ENCODE measurements around the gene CTNND2. TPM values are rescaled to one million over a fixed set of nuclear protein-coding genes. Genes with fewer than 3 reads are reported as not detected.

Gene CTNND2
- total and polyA plus RNA-seq, 5 donors from 2014 or later, result not detected

- H3K4me1 Mint-ChIP-seq, result peaks cover 0 to 2% (median 0%) of the 10 kb centered on the region in 4 donors
- no peaks in the 10 kb centered on the region for H3K27me3 ChIP-seq (ENCODE audit: control insufficient read depth, insufficient read depth, low read length)
- no peaks in the 10 kb centered on the region for H3K36me3 Mint-ChIP-seq
- no peak overlapping the region for H3K4me3 Mint-ChIP-seq
- no peaks in the 10 kb centered on the region for H3K27me3 Mint-ChIP-seq
- DNase-seq, result no peak
- H3K27ac ChIP-seq (ENCODE audit: insufficient read depth, low read length, poor library complexity, severe bottlenecking), result no peak overlapping the region
- H3K27ac Mint-ChIP-seq, result no peak overlapping the region
- no peaks in the 10 kb centered on the region for H3K9me3 Mint-ChIP-seq
- H3K4me1 ChIP-seq (ENCODE audit: control insufficient read depth, insufficient read depth, low read length, poor library complexity, severe bottlenecking), result no peaks in the 10 kb centered on the region
- ATAC-seq (ENCODE audit: low read depth in 2 of 2), result no peak
- H3K4me3 ChIP-seq (ENCODE audit: low read depth, low read length), result no peak overlapping the region
- no peaks in the 10 kb centered on the region for H3K9me3 ChIP-seq (ENCODE audit: control insufficient read depth in 2 of 2, low read length in 2 of 2)
- no peaks in the 10 kb centered on the region for H3K36me3 ChIP-seq (ENCODE audit: control insufficient read depth, insufficient read depth, low read length)
Observed at GRCh38 chr5:11164531-11165294, 739.5 kb downstream of the CTNND2 start.

GRCh38 chr5:11157132-11157531, 747.1 kb downstream of the CTNND2 start:
- no peaks in the 10 kb centered on the region for H3K36me3 Mint-ChIP-seq
- Histone ChIP-seq H3K4me3 (ENCODE audit: low read depth, low read length) (no peak overlapping the region), H3K9me3 (ENCODE audit: control insufficient read depth in 2 of 2, low read length in 2 of 2) (no peaks in the 10 kb centered on the region), H3K27ac (ENCODE audit: insufficient read depth, low read length, poor library complexity, severe bottlenecking) (no peak overlapping the region), H3K4me1 (ENCODE audit: control insufficient read depth, insufficient read depth, low read length, poor library complexity, severe bottlenecking) (no peaks in the 10 kb centered on the region), H3K36me3 (ENCODE audit: control insufficient read depth, insufficient read depth, low read length) (no peaks in the 10 kb centered on the region), H3K27me3 (ENCODE audit: control insufficient read depth, insufficient read depth, low read length) (no peaks in the 10 kb centered on the region)
- DNase-seq (no peak), ATAC-seq (ENCODE audit: low read depth in 2 of 2) (no peak)
- H3K27ac Mint-ChIP-seq, result no peak overlapping the region
- no peak overlapping the region for H3K4me3 Mint-ChIP-seq
- H3K27me3 Mint-ChIP-seq, result no peaks in the 10 kb centered on the region
- no peaks in the 10 kb centered on the region for H3K4me1 Mint-ChIP-seq
- peaks cover 0 to 2% (median 0%) of the 10 kb centered on the region in 7 donors for H3K9me3 Mint-ChIP-seq

- Mint-ChIP-seq H3K36me3 (no peaks in the 10 kb centered on the region), H3K27ac (no peak overlapping the region), H3K27me3 (no peaks in the 10 kb centered on the region), H3K9me3 (peaks cover 0 to 2% (median 0%) of the 10 kb centered on the region in 7 donors), H3K4me3 (no peak overlapping the region), H3K4me1 (no peaks in the 10 kb centered on the region)
- Histone ChIP-seq H3K27me3 (ENCODE audit: control insufficient read depth, insufficient read depth, low read length) (no peaks in the 10 kb centered on the region), H3K9me3 (ENCODE audit: control insufficient read depth in 2 of 2, low read length in 2 of 2) (no peaks in the 10 kb centered on the region), H3K36me3 (ENCODE audit: control insufficient read depth, insufficient read depth, low read length) (no peaks in the 10 kb centered on the region), H3K27ac (ENCODE audit: insufficient read depth, low read length, poor library complexity, severe bottlenecking) (no peak overlapping the region), H3K4me1 (ENCODE audit: control insufficient read depth, insufficient read depth, low read length, poor library complexity, severe bottlenecking) (no peaks in the 10 kb centered on the region), H3K4me3 (ENCODE audit: low read depth, low read length) (no peak overlapping the region)
- DNase-seq, result no peak
- no peak for ATAC-seq (ENCODE audit: low read depth in 2 of 2)
Observed at GRCh38 chr5:11153670-11154382, 750.4 kb downstream of the CTNND2 start.

GRCh38 chr5:11152368-11152767, 751.9 kb downstream of the CTNND2 start:
- Mint-ChIP-seq H3K36me3 (no peaks in the 10 kb centered on the region), H3K9me3 (peaks cover 0 to 2% (median 0%) of the 10 kb centered on the region in 7 donors), H3K27ac (no peak overlapping the region), H3K4me3 (no peak overlapping the region), H3K27me3 (no peaks in the 10 kb centered on the region), H3K4me1 (no peaks in the 10 kb centered on the region)
- Histone ChIP-seq H3K4me1 (ENCODE audit: control insufficient read depth, insufficient read depth, low read length, poor library complexity, severe bottlenecking) (no peaks in the 10 kb centered on the region), H3K36me3 (ENCODE audit: control insufficient read depth, insufficient read depth, low read length) (no peaks in the 10 kb centered on the region), H3K9me3 (ENCODE audit: control insufficient read depth in 2 of 2, low read length in 2 of 2) (no peaks in the 10 kb centered on the region), H3K4me3 (ENCODE audit: low read depth, low read length) (no peak overlapping the region), H3K27me3 (ENCODE audit: control insufficient read depth, insufficient read depth, low read length) (no peaks in the 10 kb centered on the region), H3K27ac (ENCODE audit: insufficient read depth, low read length, poor library complexity, severe bottlenecking) (no peak overlapping the region)
- DNase-seq (no peak), ATAC-seq (ENCODE audit: low read depth in 2 of 2) (no peak)

- Mint-ChIP-seq H3K36me3 (no peaks in the 10 kb centered on the region), H3K9me3 (peaks cover 0 to 1% (median 0%) of the 10 kb centered on the region in 7 donors), H3K27me3 (no peaks in the 10 kb centered on the region), H3K4me3 (no peak overlapping the region), H3K4me1 (no peaks in the 10 kb centered on the region), H3K27ac (no peak overlapping the region)
- H3K27ac ChIP-seq (ENCODE audit: insufficient read depth, low read length, poor library complexity, severe bottlenecking), result no peak overlapping the region
- no peaks in the 10 kb centered on the region for H3K4me1 ChIP-seq (ENCODE audit: control insufficient read depth, insufficient read depth, low read length, poor library complexity, severe bottlenecking)
- no peak overlapping the region for H3K4me3 ChIP-seq (ENCODE audit: low read depth, low read length)
- H3K27me3 ChIP-seq (ENCODE audit: control insufficient read depth, insufficient read depth, low read length), result no peaks in the 10 kb centered on the region
- no peaks in the 10 kb centered on the region for H3K9me3 ChIP-seq (ENCODE audit: control insufficient read depth in 2 of 2, low read length in 2 of 2)
- ATAC-seq (ENCODE audit: low read depth in 2 of 2) (no peak), DNase-seq (no peak)
- no peaks in the 10 kb centered on the region for H3K36me3 ChIP-seq (ENCODE audit: control insufficient read depth, insufficient read depth, low read length)
Observed at GRCh38 chr5:11150976-11151375, 753.3 kb downstream of the CTNND2 start.

GRCh38 chr5:11148810-11149539, 755.3 kb downstream of the CTNND2 start:
- H3K4me3 Mint-ChIP-seq, result no peak overlapping the region
- H3K27ac Mint-ChIP-seq, result no peak overlapping the region
- Histone ChIP-seq H3K36me3 (ENCODE audit: control insufficient read depth, insufficient read depth, low read length) (no peaks in the 10 kb centered on the region), H3K9me3 (ENCODE audit: control insufficient read depth in 2 of 2, low read length in 2 of 2) (no peaks in the 10 kb centered on the region), H3K4me3 (ENCODE audit: low read depth, low read length) (no peak overlapping the region), H3K27me3 (ENCODE audit: control insufficient read depth, insufficient read depth, low read length) (no peaks in the 10 kb centered on the region), H3K4me1 (ENCODE audit: control insufficient read depth, insufficient read depth, low read length, poor library complexity, severe bottlenecking) (no peaks in the 10 kb centered on the region), H3K27ac (ENCODE audit: insufficient read depth, low read length, poor library complexity, severe bottlenecking) (no peak overlapping the region)
- no peaks in the 10 kb centered on the region for H3K4me1 Mint-ChIP-seq
- no peak for DNase-seq
- no peak for ATAC-seq (ENCODE audit: low read depth in 2 of 2)
- no peaks in the 10 kb centered on the region for H3K36me3 Mint-ChIP-seq
- H3K27me3 Mint-ChIP-seq, result no peaks in the 10 kb centered on the region
- H3K9me3 Mint-ChIP-seq, result peaks cover 0 to 2% (median 0%) of the 10 kb centered on the region in 7 donors

- no peaks in the 10 kb centered on the region for H3K4me1 Mint-ChIP-seq
- Histone ChIP-seq H3K27me3 (ENCODE audit: control insufficient read depth, insufficient read depth, low read length) (no peaks in the 10 kb centered on the region), H3K27ac (ENCODE audit: insufficient read depth, low read length, poor library complexity, severe bottlenecking) (no peak overlapping the region), H3K4me1 (ENCODE audit: control insufficient read depth, insufficient read depth, low read length, poor library complexity, severe bottlenecking) (no peaks in the 10 kb centered on the region), H3K4me3 (ENCODE audit: low read depth, low read length) (no peak overlapping the region), H3K36me3 (ENCODE audit: control insufficient read depth, insufficient read depth, low read length) (no peaks in the 10 kb centered on the region), H3K9me3 (ENCODE audit: control insufficient read depth in 2 of 2, low read length in 2 of 2) (no peaks in the 10 kb centered on the region)
- no peak overlapping the region for H3K4me3 Mint-ChIP-seq
- H3K27ac Mint-ChIP-seq, result no peak overlapping the region
- ATAC-seq (ENCODE audit: low read depth in 2 of 2), result no peak
- H3K27me3 Mint-ChIP-seq, result no peaks in the 10 kb centered on the region
- no peak for DNase-seq
- H3K36me3 Mint-ChIP-seq, result no peaks in the 10 kb centered on the region
- H3K9me3 Mint-ChIP-seq, result peaks cover 0 to 2% (median 0%) of the 10 kb centered on the region in 7 donors
Observed at GRCh38 chr5:11146171-11146570, 758.1 kb downstream of the CTNND2 start.
